ENCODE results near the gene GJC2. TPM values are rescaled to one million over a fixed set of nuclear protein-coding genes. Genes with fewer than 3 reads are reported as not detected.

The GJC2 gene
- total and polyA plus RNA-seq, 2 donors (not counting 3 experiments of a cell fraction or from before 2014, with no cell fraction given) = 0.58 to 1.2 TPM

- Histone ChIP-seq H4K20me1 (replicated peaks; ENCODE audit: control insufficient read depth, extremely low read depth, insufficient read depth, low read length) (no peaks in the 10 kb centered on the region), H2AFZ (ENCODE audit: low read depth, low read length) (no peak overlapping the region), H3K9me3 (replicated peaks; ENCODE audit: control insufficient read depth, insufficient read depth, low read length) (no peaks in the 10 kb centered on the region), H3K9me1 (replicated peaks; ENCODE audit: control insufficient read depth, extremely low read depth, insufficient read depth, low read length) (no peaks in the 10 kb centered on the region), H3K4me1 (ENCODE audit: control insufficient read depth, extremely low read depth, insufficient read depth, low read length) (peaks cover 16% of the 10 kb centered on the region), H3K36me3 (ENCODE audit: control insufficient read depth in 2 of 2, extremely low read depth in 1 of 2, insufficient read depth in 2 of 2, low read length in 2 of 2) (peaks cover 0 to 16% of the 10 kb centered on the region in 2 experiments), H3K27me3 (ENCODE audit: control insufficient read depth in 2 of 2, insufficient read depth in 2 of 2, low read length in 2 of 2) (no peaks in the 10 kb centered on the region), H3K4me2 (ENCODE audit: insufficient read depth, low read length) (peak overlapping the region; percentile 14), H3K4me3 (replicated peaks in 1 of 3; ENCODE audit: insufficient read depth in 1 of 3, low read depth in 1 of 3, low read length in 3 of 3) (no peak overlapping the region), H3K27ac (ENCODE audit: insufficient read depth, low read depth, low read length) (peak overlapping the region; percentile 38), H3K79me2 (ENCODE audit: control insufficient read depth, insufficient read depth, low read length) (peaks cover 39% of the 10 kb centered on the region), H3K9ac (replicated peaks; ENCODE audit: extremely low read depth, insufficient read depth, low read length) (no peak overlapping the region)
- no TSS peak for BruUV-seq (replicated peaks)
- POLR2A ChIA-PET = interaction anchor here (1.0 to 1.3 kb wide), 2 partner anchors 8 to 17 kb away, joined by 3 to 6 read pairs; partner anchors contain the start of gene IBA57
- no peak for TF ChIP-seq MYC (IDR thresholded peaks at IDR 0.05; ENCODE audit: low read depth, low read length)
- TF ChIP-seq POLR2AphosphoS5 (IDR thresholded peaks at IDR 0.05; ENCODE audit: insufficient read depth, low read depth, low read length) = peak; percentile 26
- DNase-seq (ENCODE audit: low read depth, low spot score) (peak; percentile 20), FAIRE-seq (peak; percentile 91)
- CTCF ChIA-PET = interaction anchor here (1.0 to 1.6 kb wide), 7 partner anchors 14 to 149 kb away, joined by 3 to 12 read pairs (median 5); partner anchors contain the start of gene IBA57
- intact Hi-C loops (cut with micrococcal nuclease) (loop anchor here (1.0 kb wide), 2 partner anchors 8 to 14 kb away; partner anchors contain the start of gene GUK1), dilution Hi-C loops (cut with MboI; ENCODE audit: extremely low pct_ligation_motif_present, low sequenced_read_pairs) (no loop called here)
Measured at GRCh38 chr1:228148196-228148861, 1.4 kb upstream of the GJC2 start.

- Histone ChIP-seq H3K9me3 (replicated peaks; ENCODE audit: control insufficient read depth, insufficient read depth, low read length) (no peaks in the 10 kb centered on the region), H3K4me2 (ENCODE audit: insufficient read depth, low read length) (no peak overlapping the region), H2AFZ (ENCODE audit: low read depth, low read length) (no peak overlapping the region), H3K4me1 (ENCODE audit: control insufficient read depth, extremely low read depth, insufficient read depth, low read length) (peaks cover 16% of the 10 kb centered on the region), H3K36me3 (ENCODE audit: control insufficient read depth in 2 of 2, extremely low read depth in 1 of 2, insufficient read depth in 2 of 2, low read length in 2 of 2) (peaks cover 0 to 16% of the 10 kb centered on the region in 2 experiments), H3K27ac (ENCODE audit: insufficient read depth, low read depth, low read length) (peak overlapping the region; percentile 38), H3K79me2 (ENCODE audit: control insufficient read depth, insufficient read depth, low read length) (peaks cover 32% of the 10 kb centered on the region), H3K4me3 (replicated peaks in 1 of 3; ENCODE audit: insufficient read depth in 1 of 3, low read depth in 1 of 3, low read length in 3 of 3) (no peak overlapping the region), H4K20me1 (replicated peaks; ENCODE audit: control insufficient read depth, extremely low read depth, insufficient read depth, low read length) (no peaks in the 10 kb centered on the region), H3K9me1 (replicated peaks; ENCODE audit: control insufficient read depth, extremely low read depth, insufficient read depth, low read length) (no peaks in the 10 kb centered on the region), H3K27me3 (ENCODE audit: control insufficient read depth in 2 of 2, insufficient read depth in 2 of 2, low read length in 2 of 2) (no peaks in the 10 kb centered on the region), H3K9ac (replicated peaks; ENCODE audit: extremely low read depth, insufficient read depth, low read length) (no peak overlapping the region)
- CTCF ChIA-PET = interaction anchor here (1.0 to 1.6 kb wide), 7 partner anchors 13 to 150 kb away, joined by 3 to 12 read pairs (median 5); partner anchors contain the start of gene IBA57
- dilution Hi-C loops (cut with MboI; ENCODE audit: extremely low pct_ligation_motif_present, low sequenced_read_pairs) = no loop called here
- DNase-seq (ENCODE audit: low read depth, low spot score) (no peak), FAIRE-seq (no peak)
- BruUV-seq (replicated peaks) = no TSS peak
- POLR2A ChIA-PET = interaction anchor here (0.6 to 1.3 kb wide), 3 partner anchors 8 to 469 kb away, joined by 3 to 6 read pairs (median 4); partner anchors contain the start of gene IBA57
- TF ChIP-seq GATA2 (IDR thresholded peaks at IDR 0.05; ENCODE audit: insufficient read depth, insufficient read length, low read depth, low read length) (no peak), FOS (IDR thresholded peaks at IDR 0.05; ENCODE audit: borderline replicate concordance, insufficient read depth, low read length) (no peak), POLR2A (IDR thresholded peaks at IDR 0.05; ENCODE audit: low read depth, low read length) (no peak), MAX (IDR thresholded peaks at IDR 0.05; ENCODE audit: insufficient read depth, insufficient read length) (no peak)
- intact Hi-C loops (cut with micrococcal nuclease) = loop anchor here (1.0 kb wide), 2 partner anchors 9 to 13 kb away; partner anchors contain the start of gene GUK1
Measured at GRCh38 chr1:228148935-228149405, 760 bp upstream of the GJC2 start.

Data from endothelial cell of umbilical vein (primary cell).